IPS-18a (cell line): ENCODE results near the gene FCGR3B.
"Not testable (repeated sequence)": the region's sequence is repeated elsewhere in the genome, so short reads cannot be mapped to it uniquely, and the experiment has no call there.

ENCODE experiments used
- H3K27ac ChIP-seq: one replicate; pipeline ENCODE4 v1.5.1; 2013; ENCODE audit warnings: low read length
- H3K27me3 ChIP-seq: one replicate; pipeline ENCODE4 v1.6.1; 2013; ENCODE audit warnings: mild to moderate bottlenecking, low read length; ENCODE audit not compliant: control insufficient read depth, insufficient read depth
- H3K36me3 ChIP-seq: one replicate; pipeline ENCODE4 v1.6.1; 2013; ENCODE audit warnings: low read depth, low read length; ENCODE audit not compliant: control insufficient read depth
- H3K4me1 ChIP-seq: one replicate; pipeline ENCODE4 v1.6.1; 2013; ENCODE audit warnings: low read depth, low read length; ENCODE audit not compliant: control insufficient read depth
- H3K4me3 ChIP-seq: one replicate; pipeline ENCODE4 v1.5.1; 2013; ENCODE audit warnings: low read length
- H3K9ac ChIP-seq: one replicate; pipeline ENCODE4 v1.6.1; 2013; ENCODE audit warnings: mild to moderate bottlenecking, low read length, moderate library complexity
- H3K9me3 ChIP-seq: one replicate; pipeline ENCODE4 v1.6.1; 2013; ENCODE audit warnings: low read depth, low read length; ENCODE audit not compliant: control insufficient read depth

FCGR3B gene

GRCh38 chr1:161613142-161613514 lies 17.8 kb downstream of the FCGR3B start:
- not testable (repeated sequence) for H3K36me3 ChIP-seq, H3K4me1 ChIP-seq, H3K27ac ChIP-seq, H3K9me3 ChIP-seq, H3K27me3 ChIP-seq
- peak overlapping the region; percentile 59 for H3K9ac ChIP-seq
- H3K4me3 ChIP-seq, result peak overlapping the region; percentile 74

GRCh38 chr1:161612322-161613141 lies 18.4 kb downstream of the FCGR3B start:
- H3K27me3 ChIP-seq, H3K9me3 ChIP-seq, H3K4me1 ChIP-seq, H3K36me3 ChIP-seq, H3K27ac ChIP-seq: not testable (repeated sequence)
- peak overlapping the region; percentile 59 for H3K9ac ChIP-seq
- H3K4me3 ChIP-seq, result peak overlapping the region; percentile 74

- H3K4me1 ChIP-seq, H3K9me3 ChIP-seq, H3K27ac ChIP-seq, H3K27me3 ChIP-seq, H3K36me3 ChIP-seq: not testable (repeated sequence)
- peak overlapping the region; percentile 74 for H3K4me3 ChIP-seq
- peak overlapping the region; percentile 17 for H3K9ac ChIP-seq
Measured at GRCh38 chr1:161611866-161612321, 19.1 kb downstream of the FCGR3B start.

GRCh38 chr1:161610198-161610597 lies 20.8 kb downstream of the FCGR3B start:
- not testable (repeated sequence) for H3K9ac ChIP-seq, H3K27ac ChIP-seq, H3K9me3 ChIP-seq, H3K4me3 ChIP-seq, H3K27me3 ChIP-seq, H3K4me1 ChIP-seq, H3K36me3 ChIP-seq

- H3K4me1 ChIP-seq, H3K36me3 ChIP-seq, H3K9me3 ChIP-seq, H3K27ac ChIP-seq, H3K27me3 ChIP-seq, H3K9ac ChIP-seq, H3K4me3 ChIP-seq: not testable (repeated sequence)
Measured at GRCh38 chr1:161606541-161607336, 24.2 kb downstream of the FCGR3B start.

GRCh38 chr1:161605762-161606540 lies 25.0 kb downstream of the FCGR3B start:
- not testable (repeated sequence) for H3K36me3 ChIP-seq, H3K27ac ChIP-seq, H3K9ac ChIP-seq, H3K4me1 ChIP-seq, H3K4me3 ChIP-seq, H3K27me3 ChIP-seq, H3K9me3 ChIP-seq

GRCh38 chr1:161605024-161605423 lies 26.0 kb downstream of the FCGR3B start:
- H3K4me1 ChIP-seq, H3K27me3 ChIP-seq, H3K4me3 ChIP-seq, H3K9ac ChIP-seq, H3K36me3 ChIP-seq, H3K9me3 ChIP-seq, H3K27ac ChIP-seq: not testable (repeated sequence)

- H3K36me3 ChIP-seq, H3K27ac ChIP-seq, H3K27me3 ChIP-seq, H3K9me3 ChIP-seq, H3K9ac ChIP-seq, H3K4me1 ChIP-seq, H3K4me3 ChIP-seq: not testable (repeated sequence)
Measured at GRCh38 chr1:161597077-161597476, 33.9 kb downstream of the FCGR3B start.

- not testable (repeated sequence) for H3K27ac ChIP-seq, H3K27me3 ChIP-seq, H3K9ac ChIP-seq, H3K9me3 ChIP-seq, H3K4me3 ChIP-seq, H3K4me1 ChIP-seq, H3K36me3 ChIP-seq
Measured at GRCh38 chr1:161595583-161595982, 35.4 kb downstream of the FCGR3B start.

- H3K27me3 ChIP-seq, H3K4me1 ChIP-seq, H3K9ac ChIP-seq, H3K9me3 ChIP-seq, H3K36me3 ChIP-seq, H3K4me3 ChIP-seq, H3K27ac ChIP-seq: not testable (repeated sequence)
Measured at GRCh38 chr1:161595173-161595572, 35.8 kb downstream of the FCGR3B start.

- not testable (repeated sequence) for H3K27me3 ChIP-seq, H3K9me3 ChIP-seq, H3K4me3 ChIP-seq, H3K4me1 ChIP-seq, H3K27ac ChIP-seq, H3K36me3 ChIP-seq, H3K9ac ChIP-seq
Measured at GRCh38 chr1:161594269-161594984, 36.5 kb downstream of the FCGR3B start.
